GM21717 (cell line): Measurements from ENCODE around the gene ATL2.

Experiments
- ATAC-seq: cut with Tn5 transposase; IDR thresholded peaks from one replicate; pipeline ENCODE4 v1.9.1; 2021; ENCODE audit warnings: mild to moderate bottlenecking, moderate library complexity; ENCODE audit not compliant: unreplicated experiment

ATL2 gene

GRCh38 chr2:38255211-38255610 is 121.9 kb downstream of the ATL2 start:
- ATAC-seq: no peak

GRCh38 chr2:38254796-38255195 is 122.3 kb downstream of the ATL2 start:
- ATAC-seq: no peak

DNA sequence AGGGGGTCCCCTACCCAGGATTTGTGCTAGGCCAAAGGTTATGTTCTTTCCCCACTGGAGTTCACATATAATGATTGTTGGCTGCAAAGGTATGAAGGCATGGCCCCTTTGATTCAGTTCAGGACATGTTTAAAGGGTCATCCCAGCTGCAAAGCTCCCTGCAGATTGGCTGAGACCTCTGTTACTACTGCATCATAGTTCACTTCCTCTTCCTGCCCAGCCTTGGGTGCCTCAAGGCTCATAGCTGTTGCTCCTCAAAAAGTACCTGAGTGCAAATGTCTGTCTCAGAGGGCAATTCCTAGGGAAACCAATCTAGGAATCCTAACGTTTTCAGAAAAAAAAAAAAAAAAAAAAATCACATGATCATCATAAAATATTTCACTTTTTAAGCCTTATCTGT is 125.1 kb downstream of the ATL2 start:
- no peak for ATAC-seq

- ATAC-seq: no peak
Measured at GRCh38 chr2:38248707-38249106, 128.4 kb downstream of the ATL2 start.

DNA sequence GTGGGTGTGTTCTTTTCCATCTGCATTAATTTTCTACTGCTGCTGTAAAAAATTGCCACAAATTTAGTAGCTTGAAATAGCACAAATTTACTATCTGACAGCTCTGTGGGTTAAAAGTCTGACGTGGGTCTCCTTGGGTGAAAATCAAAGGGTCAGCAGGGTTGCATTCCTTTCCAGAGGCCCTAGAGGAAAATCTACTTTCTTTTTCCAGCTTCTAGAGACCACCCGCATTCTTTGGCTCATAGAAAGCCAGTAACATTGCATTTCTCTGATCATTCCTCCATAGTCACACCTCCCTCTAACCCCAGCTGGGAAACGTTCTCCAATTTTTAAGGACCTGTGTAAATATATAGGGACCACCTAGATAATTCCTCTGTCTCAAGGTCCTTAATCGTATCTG is 128.8 kb downstream of the ATL2 start:
- ATAC-seq: no peak

GRCh38 chr2:38246105-38246504 is 131.0 kb downstream of the ATL2 start:
- ATAC-seq: no peak

DNA sequence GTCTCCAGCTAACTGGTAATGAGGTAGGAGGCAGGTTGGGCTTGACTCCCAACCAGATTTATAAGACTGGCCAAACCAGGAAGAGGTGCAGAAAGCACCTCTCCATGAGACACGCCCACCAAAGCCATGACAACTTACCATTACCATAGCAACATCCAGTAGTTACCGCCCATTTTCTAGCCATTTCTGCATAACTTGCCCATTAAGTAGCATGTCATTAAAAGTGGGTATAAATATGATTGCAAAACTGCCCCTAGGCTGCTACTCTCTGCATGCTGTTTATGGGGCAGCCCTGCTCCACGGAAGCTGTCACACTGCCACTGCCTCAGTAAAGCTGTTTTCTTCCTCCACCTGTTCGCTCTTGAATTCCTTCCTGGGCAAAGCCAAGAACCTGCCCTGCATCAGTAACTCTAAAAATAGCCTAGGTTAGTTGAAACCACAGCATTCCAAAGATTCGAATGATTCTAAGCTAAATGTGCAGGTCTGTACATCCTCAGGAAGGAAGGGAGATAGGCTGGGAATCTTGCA is 131.9 kb downstream of the ATL2 start:
- ATAC-seq: no peak

DNA sequence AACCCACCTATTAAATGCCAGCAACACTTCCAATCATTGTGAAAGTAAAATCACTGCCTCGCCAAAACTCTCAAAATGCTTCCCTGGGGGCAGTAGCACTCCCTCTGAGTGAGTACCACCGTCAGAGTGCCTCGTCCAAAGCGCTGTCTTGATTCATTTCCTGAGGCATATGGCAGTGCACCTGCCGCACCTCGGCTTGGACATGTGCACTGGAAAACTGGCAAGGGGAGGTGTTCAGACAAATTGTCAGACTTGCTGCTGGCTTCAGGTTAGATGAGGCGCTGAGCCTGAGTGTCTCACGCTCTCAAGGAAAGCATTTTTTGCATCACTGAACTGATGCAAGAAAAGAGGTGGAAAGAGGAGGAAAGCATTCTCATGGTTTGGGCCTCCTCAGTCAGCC is 132.8 kb downstream of the ATL2 start:
- no peak for ATAC-seq
